Lower lobe of right lung (tissue), 2 donors: ENCODE data around the gene PLG. TPM values are rescaled to one million over a fixed set of nuclear protein-coding genes. Genes with fewer than 3 reads are reported as not detected.
"Not testable (repeated sequence)": the region's sequence is repeated elsewhere in the genome, so short reads cannot be mapped to it uniquely, and the experiment has no call there.

ENCODE experiments used
- ATAC-seq, 2 donors: fragments of 200-7000 bp; cut with Tn5 transposase; one replicate each; pipeline ENCODE4 v1.9.1; 2020 to 2022; ENCODE audit warnings: mild to moderate bottlenecking in 2 of 2, moderate library complexity in 2 of 2
- DNase-seq: peaks from one replicate; pipeline ENCODE4 v3.0.0-alpha.2; 2020
- H3K27ac ChIP-seq: fragments of 200-600 bp; one replicate; pipeline ENCODE4 v1.8.0; 2022
- H3K27me3 ChIP-seq: fragments of 200-600 bp; one replicate; pipeline ENCODE4 v1.8.0; 2022; ENCODE audit warnings: low read depth
- H3K36me3 ChIP-seq: fragments of 200-600 bp; one replicate; pipeline ENCODE4 v1.8.0; 2022; ENCODE audit warnings: mild to moderate bottlenecking
- H3K4me1 ChIP-seq: fragments of 200-600 bp; one replicate; pipeline ENCODE4 v1.8.0; 2022
- H3K4me3 ChIP-seq: fragments of 200-600 bp; one replicate; pipeline ENCODE4 v1.8.0; 2022; ENCODE audit warnings: mild to moderate bottlenecking
- H3K9me3 ChIP-seq: fragments of 200-600 bp; one replicate; pipeline ENCODE4 v1.8.0; 2022
- intact Hi-C: fragments of 100-400 bp; cut with DNase I; formaldehyde crosslinking; loops from one replicate; pipeline ENCODE4 v1.11.0; 2022
- total RNA-seq: library from RNA; stranded (reverse); fragmentation: NEBNext Ultra II Directional; extraction: Animal tissue kit (Norgen Biotek cat#: 25700); gene quantifications from one replicate; pipeline ENCODE4 v1.2.1, GENCODE V29; 2021
- TF ChIP-seq, protein P1 (sequence below): fragments of 200-600 bp; IDR thresholded peaks from one replicate; pipeline ENCODE4 v1.8.0; 2022; ENCODE audit warnings: antibody characterized with exemption, mild to moderate bottlenecking
- donor health status: DM: no; HTN: yes; CAD: no; lungs with severe emphysema.

The PLG gene
- total RNA-seq, 1 donor from 2014 or later, result 0.95 TPM

DNA sequence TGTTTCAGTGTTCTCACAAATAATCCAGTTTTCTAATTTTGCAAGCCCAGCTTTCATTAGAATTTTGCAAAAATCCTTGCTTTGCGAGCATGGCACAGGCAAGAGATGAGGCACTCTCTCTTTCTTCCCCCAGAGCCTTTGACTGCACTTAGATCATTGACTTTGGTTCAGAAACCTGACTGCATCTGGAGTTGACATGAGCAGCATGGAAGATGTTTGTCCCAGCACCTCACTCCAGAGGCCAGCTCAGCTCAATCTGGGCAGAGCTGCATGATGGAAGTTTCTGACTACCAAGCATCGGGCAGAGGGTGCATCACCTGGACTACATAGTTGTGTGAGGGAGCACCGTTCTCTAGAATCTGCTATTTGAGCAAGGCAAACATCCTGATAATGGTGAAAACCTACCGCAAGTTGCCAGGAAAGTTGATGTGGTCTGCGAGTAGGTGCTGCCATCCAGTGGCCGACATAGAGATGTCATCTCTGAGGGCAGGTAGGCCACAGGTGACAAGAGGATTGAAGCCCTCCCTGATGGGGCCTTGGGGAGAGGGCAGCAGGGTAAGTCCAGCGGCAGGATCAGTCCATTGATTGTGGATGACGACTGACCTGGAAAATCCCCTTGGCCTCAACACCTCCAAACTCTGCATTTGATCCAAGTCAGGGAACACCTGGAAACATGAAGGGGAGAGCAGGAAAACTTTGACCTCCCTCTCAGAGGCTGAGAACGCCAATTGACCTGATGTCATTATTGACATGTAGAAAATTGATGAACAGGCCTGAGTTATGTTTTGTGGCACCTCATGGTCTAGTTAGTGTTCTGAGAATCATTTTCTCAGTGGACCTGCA is 34.2 kb upstream of the PLG start:
- Histone ChIP-seq H3K36me3 (no peaks in the 10 kb centered on the region), H3K9me3 (no peaks in the 10 kb centered on the region), H3K27me3 (no peaks in the 10 kb centered on the region), H3K4me3 (no peak overlapping the region), H3K4me1 (no peaks in the 10 kb centered on the region), H3K27ac (no peak overlapping the region)
- ATAC-seq (peak; percentile 69 to 70), DNase-seq (no peak)
- intact Hi-C loops, result no loop called here
- TF ChIP-seq, protein P1, sequence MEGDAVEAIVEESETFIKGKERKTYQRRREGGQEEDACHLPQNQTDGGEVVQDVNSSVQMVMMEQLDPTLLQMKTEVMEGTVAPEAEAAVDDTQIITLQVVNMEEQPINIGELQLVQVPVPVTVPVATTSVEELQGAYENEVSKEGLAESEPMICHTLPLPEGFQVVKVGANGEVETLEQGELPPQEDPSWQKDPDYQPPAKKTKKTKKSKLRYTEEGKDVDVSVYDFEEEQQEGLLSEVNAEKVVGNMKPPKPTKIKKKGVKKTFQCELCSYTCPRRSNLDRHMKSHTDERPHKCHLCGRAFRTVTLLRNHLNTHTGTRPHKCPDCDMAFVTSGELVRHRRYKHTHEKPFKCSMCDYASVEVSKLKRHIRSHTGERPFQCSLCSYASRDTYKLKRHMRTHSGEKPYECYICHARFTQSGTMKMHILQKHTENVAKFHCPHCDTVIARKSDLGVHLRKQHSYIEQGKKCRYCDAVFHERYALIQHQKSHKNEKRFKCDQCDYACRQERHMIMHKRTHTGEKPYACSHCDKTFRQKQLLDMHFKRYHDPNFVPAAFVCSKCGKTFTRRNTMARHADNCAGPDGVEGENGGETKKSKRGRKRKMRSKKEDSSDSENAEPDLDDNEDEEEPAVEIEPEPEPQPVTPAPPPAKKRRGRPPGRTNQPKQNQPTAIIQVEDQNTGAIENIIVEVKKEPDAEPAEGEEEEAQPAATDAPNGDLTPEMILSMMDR, result peak; percentile 47

DNA sequence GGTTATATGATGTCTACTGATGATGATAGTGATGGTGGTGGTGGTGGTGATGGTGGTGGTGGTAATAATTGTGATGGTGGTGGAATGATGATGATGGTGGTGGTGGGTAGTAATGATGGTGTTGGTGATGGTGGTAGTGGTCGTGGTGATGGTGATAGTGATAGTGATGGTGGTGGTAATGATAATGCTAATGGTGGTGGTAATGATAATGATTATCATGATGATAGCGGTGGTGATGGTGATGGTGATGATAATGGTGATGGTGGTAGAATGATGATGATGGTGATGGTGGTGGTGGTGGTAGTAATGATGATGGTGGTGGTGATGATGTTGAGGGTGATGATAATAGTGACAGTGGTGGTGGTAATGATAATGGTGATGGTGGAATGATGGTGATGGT is 33.5 kb upstream of the PLG start:
- intact Hi-C loops, result no loop called here
- TF ChIP-seq, protein P1, result no peak

DNA sequence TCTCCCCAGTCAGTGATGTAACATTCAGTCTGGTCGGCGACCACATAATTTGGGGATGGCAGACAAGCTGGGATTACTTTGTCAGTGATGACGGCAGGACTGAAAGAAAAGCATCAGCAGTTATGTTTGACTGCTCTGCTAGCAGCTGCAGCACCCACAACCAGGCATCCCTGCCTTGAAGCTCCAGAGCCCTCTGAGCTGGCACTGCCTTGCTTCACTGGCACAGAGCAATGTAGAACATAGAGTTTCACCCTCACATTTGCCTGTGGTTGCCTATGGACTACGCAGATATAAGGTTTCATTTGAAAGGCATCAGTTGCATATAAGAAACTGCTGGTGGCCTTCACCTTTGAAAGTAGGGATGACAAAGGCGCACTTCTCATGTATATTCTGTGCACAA is 25.6 kb upstream of the PLG start:
- H3K9me3 ChIP-seq, ATAC-seq, H3K4me3 ChIP-seq, intact Hi-C loops, DNase-seq, H3K27me3 ChIP-seq, H3K4me1 ChIP-seq, H3K27ac ChIP-seq, H3K36me3 ChIP-seq: not testable (repeated sequence)

More for the DNA sequence above, 33.5 kb upstream of the PLG start:
- ATAC-seq, result no peak
- H3K36me3 ChIP-seq, result no peaks in the 10 kb centered on the region
- no peak overlapping the region for H3K4me3 ChIP-seq
- no peaks in the 10 kb centered on the region for H3K9me3 ChIP-seq
- H3K4me1 ChIP-seq, result no peaks in the 10 kb centered on the region
- no peak overlapping the region for H3K27ac ChIP-seq
- DNase-seq, result no peak
- no peaks in the 10 kb centered on the region for H3K27me3 ChIP-seq

GRCh38 chr6:160678230-160678629 is 23.8 kb upstream of the PLG start:
- intact Hi-C loops, result no loop called here

GRCh38 chr6:160678744-160679401 is 23.2 kb upstream of the PLG start:
- DNase-seq (no peak), ATAC-seq (peak; percentile 49 to 60)
- Histone ChIP-seq H3K4me1 (no peaks in the 10 kb centered on the region), H3K27me3 (no peaks in the 10 kb centered on the region), H3K4me3 (no peak overlapping the region), H3K27ac (no peak overlapping the region), H3K36me3 (no peaks in the 10 kb centered on the region), H3K9me3 (no peaks in the 10 kb centered on the region)
- TF ChIP-seq, protein P1, result no peak
- intact Hi-C loops, result no loop called here

More at GRCh38 chr6:160678230-160678629, 23.8 kb upstream of the PLG start:
- TF ChIP-seq, protein P1, result no peak
- ATAC-seq (no peak), DNase-seq (no peak)
- Histone ChIP-seq H3K27ac (no peak overlapping the region), H3K4me1 (no peaks in the 10 kb centered on the region), H3K27me3 (no peaks in the 10 kb centered on the region), H3K36me3 (no peaks in the 10 kb centered on the region), H3K4me3 (no peak overlapping the region), H3K9me3 (no peaks in the 10 kb centered on the region)

DNA sequence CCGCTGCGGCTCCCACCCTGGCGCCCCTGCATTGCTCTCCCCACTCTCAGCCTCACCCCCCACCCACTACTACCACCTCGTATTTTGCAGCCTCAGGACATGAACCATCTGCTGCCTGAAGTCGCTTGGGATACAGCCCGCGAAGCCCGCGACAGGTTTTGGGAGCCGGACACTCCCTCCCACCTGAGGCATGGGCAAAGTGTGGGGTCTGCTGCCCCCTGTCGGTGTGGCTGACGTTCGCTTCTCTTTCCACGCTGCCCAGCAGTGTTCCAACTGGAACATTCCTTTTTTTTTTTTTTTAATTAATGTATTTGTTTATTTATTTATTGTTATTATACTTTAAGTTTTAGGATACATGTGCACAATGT is 22.7 kb upstream of the PLG start:
- Histone ChIP-seq H3K4me3 (no peak overlapping the region), H3K27me3 (no peaks in the 10 kb centered on the region), H3K36me3 (no peaks in the 10 kb centered on the region), H3K27ac (no peak overlapping the region), H3K9me3 (no peaks in the 10 kb centered on the region), H3K4me1 (no peaks in the 10 kb centered on the region)
- TF ChIP-seq, protein P1, result no peak
- DNase-seq (no peak), ATAC-seq (peak; percentile 45 to 81)
- intact Hi-C loops, result no loop called here

- H3K36me3 ChIP-seq, ATAC-seq, H3K4me1 ChIP-seq, H3K4me3 ChIP-seq, H3K9me3 ChIP-seq, intact Hi-C loops, DNase-seq, H3K27ac ChIP-seq, H3K27me3 ChIP-seq: not testable (repeated sequence)
These were observed 16.8 kb upstream of the PLG start for GRCh38 chr6:160685101-160685761.
